OCI-LY3 (cell line): ENCODE data around the gene RFX6.

Source experiments
- H2AFZ ChIP-seq: fragments of 200-600, 300-600 bp; shearing (Covaris generic); 2 replicates; pipeline ENCODE4 v1.6.0; 2014; ENCODE audit warnings: antibody characterized with exemption, low read depth, low read length
- H3K27ac ChIP-seq: fragments of 200-600, 300-600 bp; sonication (generic); 2 replicates; pipeline ENCODE4 v1.5.1; 2014; ENCODE audit warnings: mild to moderate bottlenecking, low read length, moderate library complexity, mixed read lengths
- H3K27me3 ChIP-seq: fragments of 200-600, 300-600 bp; sonication (generic); 2 replicates; pipeline ENCODE4 v1.6.1; 2014; ENCODE audit warnings: low read depth, low read length, mixed read lengths
- H3K36me3 ChIP-seq: fragments of 200-600, 300-600 bp; sonication (generic); replicated peaks from 2 replicates; pipeline ENCODE3; 2014; ENCODE audit warnings: low read depth, low read length, mixed read lengths
- H3K4me1 ChIP-seq: fragments of 300-600, 200-600 bp; sonication (generic); 2 replicates; pipeline ENCODE4 v1.6.1; 2014; ENCODE audit warnings: low read length, mixed read lengths
- H3K4me2 ChIP-seq: fragments of 200-600, 300-600 bp; sonication (generic); 2 replicates; pipeline ENCODE4 v1.6.1; 2014; ENCODE audit warnings: low read length, mixed read lengths
- H3K4me3 ChIP-seq: fragments of 300-600, 200-600 bp; sonication (generic); 2 replicates; pipeline ENCODE4 v1.5.1; 2014; ENCODE audit warnings: antibody characterized with exemption, mild to moderate bottlenecking, low read length, moderate library complexity
- H3K79me2 ChIP-seq: fragments of 300-600, 200-600 bp; shearing (Covaris generic); 2 replicates; pipeline ENCODE4 v1.6.1; 2014; ENCODE audit warnings: mild to moderate bottlenecking, low read length, mixed read lengths
- H3K9ac ChIP-seq: fragments of 300-600, 200-600 bp; shearing (Covaris generic); 2 replicates; pipeline ENCODE4 v1.6.0; 2014; ENCODE audit warnings: mild to moderate bottlenecking, low read length, moderate library complexity
- H3K9me3 ChIP-seq: fragments of 200-600, 300-600 bp; shearing (Covaris generic); 2 replicates; pipeline ENCODE4 v1.6.1; 2014; ENCODE audit warnings: low read length, mixed read lengths; ENCODE audit not compliant: insufficient read depth
- H4K20me1 ChIP-seq: fragments of 200-600, 300-600 bp; sonication (generic); 2 replicates; pipeline ENCODE4 v1.6.1; 2016; ENCODE audit warnings: low read length, mixed read lengths; ENCODE audit not compliant: insufficient read depth
- EZH2phosphoT487 ChIP-seq: fragments of 200-600 bp; shearing (Covaris generic); IDR thresholded peaks from 2 replicates; pipeline ENCODE4 v1.6.1; 2018; ENCODE audit warnings: antibody characterized with exemption, mixed run types, low read depth
- TF ChIP-seq, protein P1 (sequence below): fragments of 200-600, 300-600 bp; sonication (generic); IDR thresholded peaks from 2 replicates; pipeline ENCODE4 v1.5.1; 2014; ENCODE audit warnings: antibody characterized with exemption, low read length, low read depth

RFX6 gene

DNA sequence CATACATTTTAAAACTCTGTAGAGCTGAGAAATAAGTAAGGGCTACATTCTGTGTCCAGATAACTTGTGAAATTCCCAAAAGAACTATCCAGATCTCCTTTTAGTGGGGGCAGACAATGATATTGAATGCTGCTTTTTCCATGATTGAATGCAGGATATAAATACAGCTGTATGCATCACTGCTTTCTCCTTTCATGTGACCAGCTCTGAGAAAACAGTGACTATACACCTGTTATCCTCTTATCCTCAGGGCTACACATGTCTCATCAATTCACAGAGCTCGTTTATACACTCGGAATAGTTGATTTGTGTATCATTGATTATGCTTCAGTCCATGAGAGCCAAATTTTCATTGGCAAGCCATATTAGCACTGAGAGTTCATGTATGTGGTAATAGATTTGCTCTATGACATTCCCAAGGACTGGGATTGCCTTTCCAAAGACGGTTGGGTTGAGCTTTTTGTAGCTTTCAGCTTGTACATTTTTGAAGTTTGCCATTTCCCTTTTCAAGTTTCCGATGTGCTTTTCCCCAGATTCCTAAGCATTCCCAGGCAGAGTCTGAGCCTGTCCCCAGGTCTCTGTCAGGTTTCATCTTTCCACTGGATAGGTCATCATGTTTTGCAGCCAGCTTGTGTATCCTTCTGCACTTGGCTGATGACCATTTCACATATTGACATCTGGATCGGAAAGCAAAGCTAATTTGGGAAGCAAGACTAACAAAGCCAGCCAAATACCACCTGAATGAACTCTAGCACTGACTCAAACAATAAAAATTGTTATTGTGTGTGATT lies 97.7 kb downstream of the RFX6 start:
- Histone ChIP-seq H3K36me3 (no peaks in the 10 kb centered on the region), H3K9me3 (no peaks in the 10 kb centered on the region), H3K9ac (no peak overlapping the region), H3K79me2 (no peaks in the 10 kb centered on the region), H3K27me3 (no peaks in the 10 kb centered on the region), H3K4me2 (no peak overlapping the region), H2AFZ (no peak overlapping the region), H4K20me1 (no peaks in the 10 kb centered on the region), H3K27ac (no peak overlapping the region), H3K4me1 (no peaks in the 10 kb centered on the region), H3K4me3 (no peak overlapping the region)
- TF ChIP-seq, protein P1, sequence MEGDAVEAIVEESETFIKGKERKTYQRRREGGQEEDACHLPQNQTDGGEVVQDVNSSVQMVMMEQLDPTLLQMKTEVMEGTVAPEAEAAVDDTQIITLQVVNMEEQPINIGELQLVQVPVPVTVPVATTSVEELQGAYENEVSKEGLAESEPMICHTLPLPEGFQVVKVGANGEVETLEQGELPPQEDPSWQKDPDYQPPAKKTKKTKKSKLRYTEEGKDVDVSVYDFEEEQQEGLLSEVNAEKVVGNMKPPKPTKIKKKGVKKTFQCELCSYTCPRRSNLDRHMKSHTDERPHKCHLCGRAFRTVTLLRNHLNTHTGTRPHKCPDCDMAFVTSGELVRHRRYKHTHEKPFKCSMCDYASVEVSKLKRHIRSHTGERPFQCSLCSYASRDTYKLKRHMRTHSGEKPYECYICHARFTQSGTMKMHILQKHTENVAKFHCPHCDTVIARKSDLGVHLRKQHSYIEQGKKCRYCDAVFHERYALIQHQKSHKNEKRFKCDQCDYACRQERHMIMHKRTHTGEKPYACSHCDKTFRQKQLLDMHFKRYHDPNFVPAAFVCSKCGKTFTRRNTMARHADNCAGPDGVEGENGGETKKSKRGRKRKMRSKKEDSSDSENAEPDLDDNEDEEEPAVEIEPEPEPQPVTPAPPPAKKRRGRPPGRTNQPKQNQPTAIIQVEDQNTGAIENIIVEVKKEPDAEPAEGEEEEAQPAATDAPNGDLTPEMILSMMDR: no peak
- no peak for TF ChIP-seq EZH2phosphoT487

DNA sequence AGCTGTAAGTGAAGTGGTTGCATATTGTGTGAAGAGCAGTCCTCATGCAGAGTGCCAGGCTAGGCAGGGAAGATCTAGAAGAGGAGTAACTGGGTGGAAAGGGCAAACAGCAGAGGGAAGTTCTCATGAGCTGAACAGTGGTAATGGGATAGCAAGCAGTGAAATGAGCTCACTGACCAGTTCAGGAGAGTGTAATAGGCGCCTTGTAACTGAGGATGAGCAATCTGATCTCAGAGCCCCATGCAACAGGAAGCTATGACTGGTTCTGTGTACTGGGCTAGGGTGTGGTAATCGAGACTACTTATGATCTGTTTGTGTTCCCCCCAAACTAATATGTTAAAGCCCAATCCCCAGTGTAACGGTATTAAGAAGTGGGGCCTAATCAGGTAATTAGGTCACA lies 98.6 kb downstream of the RFX6 start:
- no peak overlapping the region for H3K27ac ChIP-seq
- H3K4me1 ChIP-seq: no peaks in the 10 kb centered on the region
- H3K4me3 ChIP-seq: no peak overlapping the region
- no peaks in the 10 kb centered on the region for H3K36me3 ChIP-seq
- H3K9me3 ChIP-seq: no peaks in the 10 kb centered on the region
- no peaks in the 10 kb centered on the region for H4K20me1 ChIP-seq
- no peak overlapping the region for H3K9ac ChIP-seq
- H2AFZ ChIP-seq: no peak overlapping the region
- H3K4me2 ChIP-seq: no peak overlapping the region
- TF ChIP-seq EZH2phosphoT487: no peak
- TF ChIP-seq, protein P1: no peak
- no peaks in the 10 kb centered on the region for H3K27me3 ChIP-seq
- no peaks in the 10 kb centered on the region for H3K79me2 ChIP-seq

DNA sequence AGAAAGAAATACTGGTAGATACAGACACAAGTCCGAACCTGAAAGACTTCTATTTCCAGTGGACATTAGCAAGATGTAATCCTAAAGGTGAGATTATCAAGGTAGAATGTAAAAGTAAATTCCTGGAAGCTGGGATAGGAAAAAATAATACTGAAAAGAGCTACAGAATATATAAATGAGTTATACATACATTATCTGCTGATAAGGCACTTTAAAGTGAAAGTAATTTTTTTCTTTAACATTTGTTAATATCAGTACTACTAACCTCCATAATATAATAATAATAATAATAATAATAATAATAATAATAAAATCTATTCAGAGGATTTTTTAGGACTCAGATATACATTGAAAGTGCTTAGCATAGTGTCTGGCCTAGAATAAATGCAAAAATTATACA lies 102.5 kb downstream of the RFX6 start:
- H2AFZ ChIP-seq: no peak overlapping the region
- no peak overlapping the region for H3K4me3 ChIP-seq
- H3K9ac ChIP-seq: no peak overlapping the region
- no peaks in the 10 kb centered on the region for H3K9me3 ChIP-seq
- H3K4me1 ChIP-seq: no peaks in the 10 kb centered on the region
- H3K36me3 ChIP-seq: no peaks in the 10 kb centered on the region
- no peaks in the 10 kb centered on the region for H3K27me3 ChIP-seq
- H3K27ac ChIP-seq: no peak overlapping the region
- TF ChIP-seq, protein P1: no peak
- TF ChIP-seq EZH2phosphoT487: no peak
- no peaks in the 10 kb centered on the region for H3K79me2 ChIP-seq
- H4K20me1 ChIP-seq: no peaks in the 10 kb centered on the region
- no peak overlapping the region for H3K4me2 ChIP-seq
